GM12878 (cell line): ENCODE measurements around the gene GVQW3. TPM values are rescaled to one million over a fixed set of nuclear protein-coding genes. Genes with fewer than 3 reads are reported as not detected.

Experiments used
- BMI1 ChIP-seq: fragments of 450-650 bp; IDR thresholded peaks from 2 replicates; pipeline ENCODE4 v1.6.1; 2016; ENCODE audit warnings: mild to moderate bottlenecking, moderate library complexity, borderline replicate concordance
- ELK1 ChIP-seq: IDR thresholded peaks from 2 replicates; pipeline ENCODE4 v1.6.1; 2012; ENCODE audit warnings: low read depth, low read length, improper control_type of control experiment
- EP300 ChIP-seq, 2 experiments: fragments of 150-350 bp in 1 of 2; IDR thresholded peaks; 2 replicates each; pipeline ENCODE4 v1.6.1; 2011 to 2012; ENCODE audit warnings: low read depth in 2 of 2, low read length in 2 of 2, borderline replicate concordance in 1 of 2, improper control_type of control experiment in 1 of 2, inconsistent platforms in 1 of 2; ENCODE audit not compliant: control insufficient read depth in 1 of 2
- FOS ChIP-seq: IDR thresholded peaks from 3 replicates; pipeline ENCODE4 v1.6.1; 2011; ENCODE audit warnings: borderline replicate concordance; ENCODE audit not compliant: insufficient read length; ENCODE audit errors: extremely low read depth
- FOXK2 ChIP-seq: fragments of 450-650 bp; IDR thresholded peaks from 2 replicates; pipeline ENCODE4 v1.6.1; 2017; ENCODE audit warnings: mild to moderate bottlenecking, moderate library complexity
- HDGF ChIP-seq: fragments of 450-650 bp; IDR thresholded peaks from 2 replicates; pipeline ENCODE4 v1.6.1; 2016; ENCODE audit warnings: antibody characterized with exemption
- LARP7 ChIP-seq: fragments of 450-650 bp; IDR thresholded peaks from 2 replicates; pipeline ENCODE4 v1.6.1; 2017; ENCODE audit warnings: mild to moderate bottlenecking
- MEF2A ChIP-seq: IDR thresholded peaks from 2 replicates; pipeline ENCODE4 v1.6.1; 2011; ENCODE audit warnings: low read depth, mild to moderate bottlenecking, low read length, moderate library complexity; ENCODE audit not compliant: insufficient read depth
- MTA2 ChIP-seq: fragments of 450-650 bp; IDR thresholded peaks from 2 replicates; pipeline ENCODE4 v1.6.1; 2016; ENCODE audit warnings: low read depth, mild to moderate bottlenecking, moderate library complexity
- NFXL1 ChIP-seq: fragments of 450-650 bp; IDR thresholded peaks from 2 replicates; pipeline ENCODE4 v1.6.1; 2017; ENCODE audit warnings: antibody characterized with exemption, mild to moderate bottlenecking, borderline replicate concordance
- RELA ChIP-seq: fragments of 450-650 bp; IDR thresholded peaks from 2 replicates; pipeline ENCODE4 v1.8.0; 2014; ENCODE audit warnings: borderline replicate concordance; ENCODE audit not compliant: partially characterized antibody
- SMC3 ChIP-seq: IDR thresholded peaks from 2 replicates; pipeline ENCODE4 v1.6.1; 2011; ENCODE audit warnings: low read length, improper control_type of control experiment, borderline replicate concordance
- SP1 ChIP-seq: IDR thresholded peaks from one replicate; pipeline ENCODE4 v1.6.1; 2011; ENCODE audit warnings: low read depth, low read length
- ZBTB4 ChIP-seq: fragments of 450-650 bp; formaldehyde crosslinking; IDR thresholded peaks from 2 replicates; pipeline ENCODE4 v1.4.0; 2022; ENCODE audit warnings: mild to moderate bottlenecking, moderate library complexity
- ZNF24 ChIP-seq: fragments of 450-650 bp; IDR thresholded peaks from 2 replicates; pipeline ENCODE4 v1.6.1; 2017; ENCODE audit warnings: antibody characterized with exemption, mild to moderate bottlenecking
- ZNF592 ChIP-seq: fragments of 450-650 bp; IDR thresholded peaks from 2 replicates; pipeline ENCODE4 v1.6.1; 2017; ENCODE audit warnings: mild to moderate bottlenecking, moderate library complexity
- polyA plus RNA-seq, 11 experiments: library from polyadenylated mRNA; depleted of rRNA in 4 of 11; unstranded in 6 of 11; stranded (reverse) in 5 of 11; fragments of >200 nt; fragmentation: Nextera tagmentation in 4 of 11; fragmentation: Illumina TruSeq in 1 of 11; extraction: Ambion mirVana in 4 of 11; extraction: Trizol in 1 of 11; gene quantifications; 1 replicate in 1 of 11; 2 replicates in 10 of 11; pipeline versions ENCODE4 v1.2.1 to v1.2.3, GENCODE V29; 2011 to 2016; ENCODE audit warnings: inconsistent platforms in 2 of 11, missing spikeins in 2 of 11, low read depth in 1 of 11
- total RNA-seq, 4 experiments: library from RNA; depleted of rRNA in 3 of 4; stranded (reverse); fragments of >200 nt in 3 of 4; fragmentation: Illumina TruSeq in 1 of 4; extraction: Trizol in 1 of 4; gene quantifications; 2 replicates each; pipeline versions ENCODE4 v1.2.1 to v1.2.3, GENCODE V29; 2013 to 2021
- TF ChIP-seq, protein P1 (sequence below): IDR thresholded peaks from 2 replicates; pipeline ENCODE4 v1.6.1; 2011; ENCODE audit warnings: low read depth, mild to moderate bottlenecking, low read length, moderate library complexity, borderline replicate concordance; ENCODE audit errors: extremely low read depth
- TF ChIP-seq, protein P2 (sequence below): fragments of 450-650 bp; IDR thresholded peaks from 2 replicates; pipeline ENCODE4 v1.6.1; 2014; ENCODE audit warnings: mild to moderate bottlenecking
- TF ChIP-seq, protein P3 (sequence below): IDR thresholded peaks from 2 replicates; pipeline ENCODE4 v1.6.1; 2012; ENCODE audit warnings: low read depth, low read length, improper control_type of control experiment

Gene GVQW3
- total and polyA plus RNA-seq, 10 of the 15 experiments (the other 5 are each of a cell fraction or from before 2014, with no cell fraction given) = 0.13 to 3.3 (median 1.7) TPM

DNA sequence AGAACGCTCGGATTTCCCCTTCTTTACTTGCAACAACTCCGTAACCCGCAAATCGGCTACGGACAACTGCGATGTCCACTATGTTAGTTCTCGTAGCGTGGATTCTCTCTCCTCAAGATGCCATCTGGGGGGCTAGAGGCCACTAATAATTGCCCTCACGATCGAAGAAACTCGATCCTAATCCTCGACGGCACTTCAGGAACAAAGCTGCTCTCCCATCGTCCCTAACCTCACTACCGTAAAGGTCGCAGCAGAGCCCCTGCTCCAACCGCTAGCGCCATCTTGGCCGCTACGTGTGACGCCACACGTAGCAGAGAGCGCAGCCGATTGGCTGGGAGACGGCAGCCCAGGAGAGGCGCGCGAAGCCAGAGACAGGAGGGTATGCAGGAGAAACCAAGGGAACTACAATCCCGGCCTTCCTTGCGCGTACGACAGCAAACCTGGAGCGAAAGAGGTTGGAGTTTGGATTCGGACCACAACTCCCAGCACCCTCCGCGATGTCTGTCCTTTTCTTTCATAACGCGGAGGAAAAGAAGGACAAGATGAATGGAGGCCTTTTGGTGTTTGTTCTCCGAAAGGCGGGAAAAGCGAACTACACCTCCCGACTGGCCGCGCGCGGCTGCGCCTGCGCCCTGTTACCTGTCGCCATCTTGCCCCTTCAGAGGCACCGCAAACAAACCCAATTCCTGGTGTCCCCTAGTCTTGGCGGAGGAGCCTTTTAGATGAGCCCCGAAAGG lies 63.4 kb downstream of the GVQW3 start, which contains the start of gene EMSY (continued):
- TF ChIP-seq ZBTB4 (no peak), SP1 (peak; percentile 37), MEF2A (no peak), EP300 (IDR thresholded peaks at IDR 0.05; ENCODE audit: borderline replicate concordance in 1 of 2, control insufficient read depth in 1 of 2, low read depth in 2 of 2, low read length in 2 of 2) (no peak), HDGF (peak; percentile 85; the same call in 1 of the 2 replicates), NFXL1 (no peak), RELA (peak; percentile 50), MTA2 (peak; percentile 11; the same call in 1 of the 2 replicates), FOS (no peak), ZNF24 (no peak), BMI1 (no peak), ELK1 (no peak), SMC3 (no peak), LARP7 (no peak), ZNF592 (no peak), FOXK2 (no peak)
- TF ChIP-seq, protein P1, sequence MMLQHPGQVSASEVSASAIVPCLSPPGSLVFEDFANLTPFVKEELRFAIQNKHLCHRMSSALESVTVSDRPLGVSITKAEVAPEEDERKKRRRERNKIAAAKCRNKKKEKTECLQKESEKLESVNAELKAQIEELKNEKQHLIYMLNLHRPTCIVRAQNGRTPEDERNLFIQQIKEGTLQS = no peak
- TF ChIP-seq, protein P2, sequence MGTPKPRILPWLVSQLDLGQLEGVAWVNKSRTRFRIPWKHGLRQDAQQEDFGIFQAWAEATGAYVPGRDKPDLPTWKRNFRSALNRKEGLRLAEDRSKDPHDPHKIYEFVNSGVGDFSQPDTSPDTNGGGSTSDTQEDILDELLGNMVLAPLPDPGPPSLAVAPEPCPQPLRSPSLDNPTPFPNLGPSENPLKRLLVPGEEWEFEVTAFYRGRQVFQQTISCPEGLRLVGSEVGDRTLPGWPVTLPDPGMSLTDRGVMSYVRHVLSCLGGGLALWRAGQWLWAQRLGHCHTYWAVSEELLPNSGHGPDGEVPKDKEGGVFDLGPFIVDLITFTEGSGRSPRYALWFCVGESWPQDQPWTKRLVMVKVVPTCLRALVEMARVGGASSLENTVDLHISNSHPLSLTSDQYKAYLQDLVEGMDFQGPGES = no peak
- TF ChIP-seq, protein P3, sequence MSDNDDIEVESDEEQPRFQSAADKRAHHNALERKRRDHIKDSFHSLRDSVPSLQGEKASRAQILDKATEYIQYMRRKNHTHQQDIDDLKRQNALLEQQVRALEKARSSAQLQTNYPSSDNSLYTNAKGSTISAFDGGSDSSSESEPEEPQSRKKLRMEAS = peak; percentile 24; the same call in 1 of the 2 replicates
